HCT116 (cell line): ENCODE results near the gene GOLM1.

Experiments used
- ATF3 ChIP-seq: IDR thresholded peaks from 2 replicates; pipeline ENCODE4 v1.6.1; 2012
- CTCF ChIP-seq, 3 experiments: fragments of 200-600 bp in 1 of 3; sonication (generic) in 1 of 3; IDR thresholded peaks in 2 of 3; conservative IDR thresholded peaks in 1 of 3; 2 replicates each; pipeline ENCODE4 v1.5.1; 2012 to 2017; ENCODE audit warnings: low read depth in 2 of 3, low read length in 2 of 3, antibody characterized with exemption in 1 of 3, borderline replicate concordance in 1 of 3, control low read depth in 1 of 3, mild to moderate bottlenecking in 1 of 3, mixed read lengths in 1 of 3, mixed run types in 1 of 3, moderate library complexity in 1 of 3; ENCODE audit not compliant: insufficient read depth in 1 of 3
- EZH2 ChIP-seq: fragments of 200-600 bp; sonication (generic); IDR thresholded peaks from 2 replicates; pipeline ENCODE4 v1.6.1; 2017; ENCODE audit warnings: antibody characterized with exemption, mixed run types
- EZH2phosphoT487 ChIP-seq: fragments of 200-600 bp; IDR thresholded peaks from 2 replicates; pipeline ENCODE4 v1.6.1; 2018; ENCODE audit warnings: antibody characterized with exemption, borderline replicate concordance
- MAX ChIP-seq: IDR thresholded peaks from 2 replicates; pipeline ENCODE4 v1.6.1; 2012
- POLR2A ChIP-seq: IDR thresholded peaks from 2 replicates; pipeline ENCODE4 v1.7.0; 2011; ENCODE audit warnings: borderline replicate concordance; ENCODE audit not compliant: insufficient read depth, insufficient read length; ENCODE audit errors: extremely low read depth
- POLR2AphosphoS5 ChIP-seq: IDR thresholded peaks from 2 replicates; pipeline ENCODE4 v1.6.1; 2011; ENCODE audit warnings: mild to moderate bottlenecking, low read depth, low read length, moderate library complexity
- RAD21 ChIP-seq: IDR thresholded peaks from 2 replicates; pipeline ENCODE4 v1.6.1; 2012; ENCODE audit warnings: low read depth, mild to moderate bottlenecking
- SP1 ChIP-seq: IDR thresholded peaks from 2 replicates; pipeline ENCODE4 v1.6.1; 2012; ENCODE audit warnings: low read depth
- SRF ChIP-seq: IDR thresholded peaks from 2 replicates; pipeline ENCODE4 v1.6.1; 2012; ENCODE audit warnings: low read depth
- TCF7L2 ChIP-seq: IDR thresholded peaks from 2 replicates; pipeline ENCODE4 v1.7.0; 2011; ENCODE audit warnings: borderline replicate concordance, inconsistent platforms; ENCODE audit not compliant: insufficient read depth, insufficient read length; ENCODE audit errors: extremely low read depth
- ZNF274 ChIP-seq: fragments of 200-500 bp; sonication (Bioruptor generic); IDR thresholded peaks from 2 replicates; pipeline ENCODE4 v1.6.1; 2014; ENCODE audit warnings: mild to moderate bottlenecking, low read depth, low read length, inconsistent platforms

GRCh38 chr9:86069206-86069869 is 30.0 kb downstream of the GOLM1 start:
- TF ChIP-seq CTCF (IDR thresholded peaks at IDR 0.05 in 2 of 3, conservative IDR thresholded peaks at IDR 0.05 in 1 of 3; ENCODE audit: borderline replicate concordance in 1 of 3, insufficient read depth in 1 of 3, low read depth in 2 of 3, low read length in 2 of 3) (no peak), POLR2A (no peak), POLR2AphosphoS5 (no peak), ZNF274 (no peak), EZH2phosphoT487 (no peak), EZH2 (no peak), MAX (no peak), TCF7L2 (no peak), SRF (no peak), SP1 (no peak), RAD21 (no peak), ATF3 (no peak)
